OCI-LY3 (cell line): ENCODE results near the gene SRGAP2.
"Not testable (repeated sequence)": the region's sequence is repeated elsewhere in the genome, so short reads cannot be mapped to it uniquely, and the experiment has no call there.

Source experiments
- H2AFZ ChIP-seq: fragments of 200-600, 300-600 bp; shearing (Covaris generic); 2 replicates; pipeline ENCODE4 v1.6.0; 2014; ENCODE audit warnings: antibody characterized with exemption, low read depth, low read length
- H3K27ac ChIP-seq: fragments of 200-600, 300-600 bp; sonication (generic); 2 replicates; pipeline ENCODE4 v1.5.1; 2014; ENCODE audit warnings: mild to moderate bottlenecking, low read length, moderate library complexity, mixed read lengths
- H3K27me3 ChIP-seq: fragments of 200-600, 300-600 bp; sonication (generic); 2 replicates; pipeline ENCODE4 v1.6.1; 2014; ENCODE audit warnings: low read depth, low read length, mixed read lengths
- H3K36me3 ChIP-seq: fragments of 200-600, 300-600 bp; sonication (generic); replicated peaks from 2 replicates; pipeline ENCODE3; 2014; ENCODE audit warnings: low read depth, low read length, mixed read lengths
- H3K4me1 ChIP-seq: fragments of 300-600, 200-600 bp; sonication (generic); 2 replicates; pipeline ENCODE4 v1.6.1; 2014; ENCODE audit warnings: low read length, mixed read lengths
- H3K4me2 ChIP-seq: fragments of 200-600, 300-600 bp; sonication (generic); 2 replicates; pipeline ENCODE4 v1.6.1; 2014; ENCODE audit warnings: low read length, mixed read lengths
- H3K4me3 ChIP-seq: fragments of 300-600, 200-600 bp; sonication (generic); 2 replicates; pipeline ENCODE4 v1.5.1; 2014; ENCODE audit warnings: antibody characterized with exemption, mild to moderate bottlenecking, low read length, moderate library complexity
- H3K79me2 ChIP-seq: fragments of 300-600, 200-600 bp; shearing (Covaris generic); 2 replicates; pipeline ENCODE4 v1.6.1; 2014; ENCODE audit warnings: mild to moderate bottlenecking, low read length, mixed read lengths
- H3K9ac ChIP-seq: fragments of 300-600, 200-600 bp; shearing (Covaris generic); 2 replicates; pipeline ENCODE4 v1.6.0; 2014; ENCODE audit warnings: mild to moderate bottlenecking, low read length, moderate library complexity
- H3K9me3 ChIP-seq: fragments of 200-600, 300-600 bp; shearing (Covaris generic); 2 replicates; pipeline ENCODE4 v1.6.1; 2014; ENCODE audit warnings: low read length, mixed read lengths; ENCODE audit not compliant: insufficient read depth
- H4K20me1 ChIP-seq: fragments of 200-600, 300-600 bp; sonication (generic); 2 replicates; pipeline ENCODE4 v1.6.1; 2016; ENCODE audit warnings: low read length, mixed read lengths; ENCODE audit not compliant: insufficient read depth

The SRGAP2 gene

GRCh38 chr1:206179666-206180065, 23.7 kb upstream of the SRGAP2 start:
- H3K4me1 ChIP-seq: not testable (repeated sequence)

DNA sequence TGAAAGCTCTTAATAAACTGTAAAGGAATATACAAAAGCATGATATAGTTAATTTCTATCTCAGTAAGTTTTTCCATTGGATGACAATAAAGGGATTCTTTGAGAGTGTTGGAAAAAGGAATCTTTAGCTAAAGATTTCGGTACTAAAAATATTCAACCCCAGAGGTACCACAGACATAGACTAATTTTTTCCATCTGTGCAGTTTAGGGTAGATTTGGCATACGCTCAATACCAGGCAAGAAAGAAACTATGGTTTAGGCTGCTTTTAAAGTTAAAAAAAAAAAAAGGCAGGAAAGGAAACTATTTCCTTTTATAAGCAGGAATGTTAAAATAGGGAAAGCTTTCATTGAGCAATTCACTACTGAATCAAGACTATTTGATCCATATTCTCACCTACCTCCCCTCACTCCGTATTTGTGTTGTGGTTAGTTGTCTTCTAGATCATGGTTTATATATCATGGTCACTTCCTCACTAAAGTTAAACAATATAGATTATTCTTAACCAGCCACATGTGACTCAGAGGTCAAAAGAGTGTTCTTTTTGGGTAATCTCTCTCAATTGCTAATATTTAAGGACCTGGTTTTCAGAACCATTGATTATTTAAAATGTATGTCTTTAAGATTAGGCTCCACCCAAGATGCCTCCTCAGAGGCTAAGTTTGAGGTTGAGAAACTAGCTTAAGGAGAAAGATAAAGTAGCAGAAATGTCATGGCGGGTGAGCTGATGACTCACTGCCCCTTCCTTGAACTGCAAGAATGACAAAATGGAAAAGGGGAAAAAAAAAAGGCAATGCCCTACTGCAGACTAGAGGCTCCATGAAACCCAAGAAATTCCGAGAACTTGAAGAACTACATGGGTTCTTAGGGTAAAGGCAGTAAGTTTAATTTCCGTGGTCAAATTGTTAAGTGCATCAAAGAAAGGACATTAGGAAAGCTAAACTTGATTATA, 20.7 kb upstream of the SRGAP2 start:
- not testable (repeated sequence) for H3K79me2 ChIP-seq, H3K27ac ChIP-seq, H2AFZ ChIP-seq, H3K9ac ChIP-seq, H3K27me3 ChIP-seq, H3K36me3 ChIP-seq, H4K20me1 ChIP-seq, H3K9me3 ChIP-seq, H3K4me1 ChIP-seq, H3K4me3 ChIP-seq, H3K4me2 ChIP-seq

More at GRCh38 chr1:206179666-206180065, 23.7 kb upstream of the SRGAP2 start:
- H3K36me3 ChIP-seq, H3K4me3 ChIP-seq, H2AFZ ChIP-seq, H3K27ac ChIP-seq, H3K79me2 ChIP-seq, H3K4me2 ChIP-seq, H3K9me3 ChIP-seq, H3K9ac ChIP-seq, H4K20me1 ChIP-seq, H3K27me3 ChIP-seq: not testable (repeated sequence)

- not testable (repeated sequence) for H3K4me3 ChIP-seq, H3K27ac ChIP-seq, H3K4me2 ChIP-seq, H2AFZ ChIP-seq, H3K4me1 ChIP-seq, H3K79me2 ChIP-seq, H4K20me1 ChIP-seq, H3K27me3 ChIP-seq, H3K36me3 ChIP-seq, H3K9ac ChIP-seq, H3K9me3 ChIP-seq
Observed at GRCh38 chr1:206183788-206184187, 19.6 kb upstream of the SRGAP2 start.

- H3K9ac ChIP-seq, H4K20me1 ChIP-seq, H3K36me3 ChIP-seq, H3K4me1 ChIP-seq, H3K27me3 ChIP-seq, H3K79me2 ChIP-seq, H3K9me3 ChIP-seq, H2AFZ ChIP-seq, H3K27ac ChIP-seq, H3K4me3 ChIP-seq, H3K4me2 ChIP-seq: not testable (repeated sequence)
Observed at GRCh38 chr1:206185778-206186177, 17.6 kb upstream of the SRGAP2 start.

DNA sequence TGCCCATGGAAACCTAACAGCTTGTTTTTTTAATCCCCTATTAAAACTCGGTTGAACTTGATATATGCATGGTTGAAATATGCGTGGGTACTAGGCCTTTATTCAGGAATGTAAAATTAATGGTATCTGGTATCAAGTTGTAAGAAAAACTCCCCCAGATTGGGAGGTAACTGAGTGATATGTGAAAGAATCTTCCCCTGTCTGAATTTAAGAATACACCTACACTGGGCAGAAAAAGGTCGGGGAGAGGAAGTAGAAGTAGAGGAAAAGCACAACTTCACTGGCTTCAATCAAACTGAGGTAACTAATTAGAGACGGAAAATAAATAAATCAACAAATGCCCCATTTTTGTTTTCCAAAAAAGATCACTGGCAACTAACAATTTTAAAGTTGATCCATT, 16.5 kb upstream of the SRGAP2 start:
- H2AFZ ChIP-seq, H3K4me3 ChIP-seq, H3K27me3 ChIP-seq, H3K36me3 ChIP-seq, H4K20me1 ChIP-seq, H3K4me1 ChIP-seq, H3K79me2 ChIP-seq, H3K9me3 ChIP-seq, H3K9ac ChIP-seq, H3K4me2 ChIP-seq, H3K27ac ChIP-seq: not testable (repeated sequence)

- not testable (repeated sequence) for H3K27ac ChIP-seq, H4K20me1 ChIP-seq, H3K9me3 ChIP-seq, H3K4me2 ChIP-seq, H3K27me3 ChIP-seq, H3K4me1 ChIP-seq, H3K9ac ChIP-seq, H3K4me3 ChIP-seq, H2AFZ ChIP-seq, H3K79me2 ChIP-seq, H3K36me3 ChIP-seq
Observed at GRCh38 chr1:206195182-206195581, 8.2 kb upstream of the SRGAP2 start.

GRCh38 chr1:206196748-206197424, 6.5 kb upstream of the SRGAP2 start:
- not testable (repeated sequence) for H3K4me2 ChIP-seq, H3K9ac ChIP-seq, H3K27ac ChIP-seq, H3K4me1 ChIP-seq, H3K27me3 ChIP-seq, H3K4me3 ChIP-seq, H2AFZ ChIP-seq, H3K36me3 ChIP-seq, H3K79me2 ChIP-seq, H3K9me3 ChIP-seq, H4K20me1 ChIP-seq

- not testable (repeated sequence) for H3K27me3 ChIP-seq, H3K9me3 ChIP-seq, H2AFZ ChIP-seq, H3K79me2 ChIP-seq, H3K36me3 ChIP-seq, H3K4me1 ChIP-seq, H4K20me1 ChIP-seq, H3K4me2 ChIP-seq
- Histone ChIP-seq H3K9ac (peak within 1 kb of the TSS; percentile 61; the same call in 1 of the 2 replicates), H3K4me3 (peak within 1 kb of the TSS; percentile 73), H3K27ac (peak within 1 kb of the TSS; percentile 47; the same call in 1 of the 2 replicates)
Observed at GRCh38 chr1:206202789-206203363, 465 bp upstream of the SRGAP2 start, which contains the start of gene FAM72A. TSS of gene FAM72A (minus strand) at chr1:206202839. CDS start at chr1:206202025, 814 bp downstream.

- H3K4me1 ChIP-seq, H3K27ac ChIP-seq, H4K20me1 ChIP-seq, H3K27me3 ChIP-seq, H3K9me3 ChIP-seq, H2AFZ ChIP-seq, H3K36me3 ChIP-seq, H3K79me2 ChIP-seq: not testable (repeated sequence)
- Histone ChIP-seq H3K4me3 (peak overlapping the region; percentile 72), H3K9ac (peak overlapping the region; percentile 51), H3K4me2 (peak overlapping the region; percentile 49)
Observed at GRCh38 chr1:206204159-206204511, 794 bp downstream of the SRGAP2 start.
